Liver (tissue), 9 donors: ENCODE measurements around the gene PRR11. TPM values are rescaled to one million over a fixed set of nuclear protein-coding genes. Genes with fewer than 3 reads are reported as not detected.

Experiments
- DNase-seq: peaks from one replicate; pipeline ENCODE4 v3.0.0-alpha.2; 2017; ENCODE audit warnings: low spot score
- H3K27ac ChIP-seq, 2 donors: one replicate each; pipeline ENCODE4 v1.7.0; 2013; ENCODE audit warnings: inconsistent platforms in 2 of 2, low read length in 2 of 2, control low read depth in 1 of 2, low read depth in 1 of 2, mild to moderate bottlenecking in 1 of 2
- H3K27me3 ChIP-seq, 4 donors: one replicate each; pipeline versions ENCODE4 v1.6.1 to v1.7.0; 2013; ENCODE audit warnings: low read length in 3 of 4, inconsistent platforms in 1 of 4, mild to moderate bottlenecking in 1 of 4, moderate library complexity in 1 of 4; ENCODE audit not compliant: control insufficient read depth in 4 of 4, insufficient read depth in 4 of 4
- H3K36me3 ChIP-seq, 4 donors: one replicate each; pipeline versions ENCODE4 v1.6.1 to v1.7.0; 2013; ENCODE audit warnings: low read length in 3 of 4, mild to moderate bottlenecking in 3 of 4, low read depth in 1 of 4, moderate library complexity in 1 of 4; ENCODE audit not compliant: control insufficient read depth in 4 of 4, insufficient read depth in 3 of 4
- H3K4me1 ChIP-seq, 4 donors: one replicate each; pipeline versions ENCODE4 v1.6.1 to v1.7.0; 2013; ENCODE audit warnings: low read length in 3 of 4, mild to moderate bottlenecking in 3 of 4, moderate library complexity in 1 of 4; ENCODE audit not compliant: control insufficient read depth in 4 of 4, insufficient read depth in 4 of 4
- H3K4me3 ChIP-seq, 3 donors: one replicate each; pipeline versions ENCODE4 v1.6.1 to v1.7.0; 2013; ENCODE audit warnings: low read length in 3 of 3, control low read depth in 1 of 3, low read depth in 1 of 3, mild to moderate bottlenecking in 1 of 3
- H3K9ac ChIP-seq, 2 donors: one replicate each; pipeline ENCODE4 v1.7.0; 2013; ENCODE audit warnings: low read length in 2 of 2, mild to moderate bottlenecking in 2 of 2, moderate library complexity in 2 of 2, control low read depth in 1 of 2, low read depth in 1 of 2
- H3K9me3 ChIP-seq, 4 donors: one replicate each; pipeline versions ENCODE4 v1.6.1 to v1.7.0; 2013; ENCODE audit warnings: low read length in 3 of 4; ENCODE audit not compliant: control insufficient read depth in 4 of 4
- ATF3 ChIP-seq: IDR thresholded peaks from 2 replicates; pipeline ENCODE4 v1.6.1; 2016; ENCODE audit warnings: antibody characterized with exemption
- CTCF ChIP-seq: fragments of 150-350 bp; IDR thresholded peaks from 2 replicates; pipeline ENCODE4 v1.5.1; 2017; ENCODE audit warnings: improper control_type of control experiment, low read depth, low read length; ENCODE audit not compliant: missing input control
- EGR1 ChIP-seq, 2 donors: IDR thresholded peaks; 2 replicates each; pipeline ENCODE4 v1.6.1; 2016 to 2018; ENCODE audit warnings: antibody characterized with exemption in 2 of 2, low read depth in 2 of 2
- FOXA1 ChIP-seq: IDR thresholded peaks from 2 replicates; pipeline ENCODE4 v1.6.1; 2016; ENCODE audit warnings: antibody characterized with exemption
- GABPA ChIP-seq, 2 donors: IDR thresholded peaks in 1 of 2; conservative IDR thresholded peaks in 1 of 2; 2 replicates each; pipeline ENCODE4 v1.6.1; 2016; ENCODE audit warnings: antibody characterized with exemption in 2 of 2, mild to moderate bottlenecking in 1 of 2, moderate library complexity in 1 of 2
- HNF4A ChIP-seq, 2 donors: conservative IDR thresholded peaks; 2 replicates each; pipeline ENCODE4 v1.6.1; 2016; ENCODE audit warnings: antibody characterized with exemption in 2 of 2, mild to moderate bottlenecking in 2 of 2
- HNF4G ChIP-seq: IDR thresholded peaks from 2 replicates; pipeline ENCODE4 v1.6.1; 2016; ENCODE audit warnings: antibody characterized with exemption
- JUND ChIP-seq, 2 donors: IDR thresholded peaks; 2 replicates each; pipeline ENCODE4 v1.6.1; 2016; ENCODE audit warnings: antibody characterized with exemption in 2 of 2
- MAX ChIP-seq: IDR thresholded peaks from 2 replicates; pipeline ENCODE4 v1.6.1; 2016; ENCODE audit warnings: antibody characterized with exemption
- RAD21 ChIP-seq, 2 donors: IDR thresholded peaks; 2 replicates each; pipeline ENCODE4 v1.6.1; 2016; ENCODE audit warnings: antibody characterized with exemption in 2 of 2, mild to moderate bottlenecking in 2 of 2
- REST ChIP-seq: IDR thresholded peaks from 2 replicates; pipeline ENCODE4 v1.6.1; 2016; ENCODE audit warnings: antibody characterized with exemption, mild to moderate bottlenecking
- RXRA ChIP-seq, 2 donors: IDR thresholded peaks; 2 replicates each; pipeline ENCODE4 v1.6.1; 2017 to 2018; ENCODE audit warnings: antibody characterized with exemption in 2 of 2, mild to moderate bottlenecking in 1 of 2
- SP1 ChIP-seq: IDR thresholded peaks from 2 replicates; pipeline ENCODE4 v1.6.1; 2018; ENCODE audit warnings: antibody characterized with exemption, mild to moderate bottlenecking
- TAF1 ChIP-seq: conservative IDR thresholded peaks from 2 replicates; pipeline ENCODE4 v1.6.1; 2016; ENCODE audit warnings: antibody characterized with exemption, mild to moderate bottlenecking
- YY1 ChIP-seq: IDR thresholded peaks from 2 replicates; pipeline ENCODE4 v1.6.1; 2016; ENCODE audit warnings: antibody characterized with exemption, mild to moderate bottlenecking
- ZBTB33 ChIP-seq: IDR thresholded peaks from 2 replicates; pipeline ENCODE4 v1.6.1; 2016; ENCODE audit warnings: antibody characterized with exemption
- WGBS: extraction: QIAGEN DNeasy Blood & Tissue Kit; methylation state at CpG from one replicate; pipeline ENCODE4 v1.1.7; 2013; 5-methylcytosine and 5-hydroxymethylcytosine counted together
- polyA plus RNA-seq, 2 donors: library from polyadenylated mRNA; stranded (reverse) in 1 of 2; unstranded in 1 of 2; fragments of 200-250 nt in 1 of 2; fragments of >200 nt in 1 of 2; fragmentation: Nextera tagmentation in 1 of 2; extraction: Ambion mirVana in 1 of 2; gene quantifications; one replicate each; pipeline versions ENCODE4 v1.2.1 to v1.2.3, GENCODE V29; 2013 to 2015
- total RNA-seq, 2 donors: library from RNA; depleted of rRNA; stranded (reverse); fragments of >200 nt; gene quantifications; one replicate each; pipeline ENCODE4 v1.2.3, GENCODE V29; 2014
- donor health status: healthy.
- donor health status: healthy.
- donor health status: healthy.
- donor health status: healthy.
- donor health status: healthy.

PRR11 gene
- total RNA-seq (10 to 100 TPM in 1 of 2 donors, under 1 TPM in 1; 0.17 to 17.7 TPM), polyA plus RNA-seq (1 to 10 TPM in 1 of 2 donors, under 1 TPM in 1; 0.79 to 1.1 TPM)

- no peaks in the 10 kb centered on the region for H3K36me3 ChIP-seq
- H3K27ac ChIP-seq = peak within 1 kb of the TSS; percentile 56 to 64
- WGBS = 2% methylated on average over 25 of the region's 25 CpGs
- DNase-seq = peak; percentile 89
- H3K4me3 ChIP-seq = peak within 1 kb of the TSS; percentile 70 to 94 (median 81)
- no peaks in the 10 kb centered on the region for H3K9me3 ChIP-seq
- no peaks in the 10 kb centered on the region for H3K27me3 ChIP-seq
- peaks cover 6 to 10% (median 9%) of the 10 kb centered on the region in 4 donors for H3K4me1 ChIP-seq
- peak within 1 kb of the TSS; percentile 73 to 83 for H3K9ac ChIP-seq
- TF ChIP-seq RAD21 (IDR thresholded peaks at IDR 0.05) (no peak), HNF4G (no peak), ZBTB33 (peak; percentile 9), GABPA (IDR thresholded peaks at IDR 0.05 in 1 of 2, conservative IDR thresholded peaks at IDR 0.05 in 1 of 2) (peak in 1 of 2 donors; percentile 25), CTCF (peak; percentile 5), ATF3 (no peak), JUND (IDR thresholded peaks at IDR 0.05) (peak; percentile 6 to 35), SP1 (peak; percentile 95), FOXA1 (peak; percentile 40), TAF1 (no peak), EGR1 (IDR thresholded peaks at IDR 0.05; ENCODE audit: low read depth in 2 of 2) (no peak), MAX (peak; percentile 35), RXRA (IDR thresholded peaks at IDR 0.05) (no peak), YY1 (no peak), REST (peak; percentile 19), HNF4A (conservative IDR thresholded peaks at IDR 0.05) (peak; percentile 2 to 14)
Measured at GRCh38 chr17:59155439-59156177, at the start of gene PRR11. Gene PRR11, plus strand, starts transcription at chr17:59155746. Its CDS starts 14,007 bp downstream, at chr17:59169753.
